GM23338 (cell line): ENCODE results near the gene IL16. TPM values are rescaled to one million over a fixed set of nuclear protein-coding genes. Genes with fewer than 3 reads are reported as not detected.

Source experiments
- CREB1 ChIP-seq: fragments of 250-450 bp; sonication (Bioruptor Pico); IDR thresholded peaks from 2 replicates; pipeline ENCODE4 v1.5.0; 2020; ENCODE audit warnings: low read depth, mild to moderate bottlenecking, moderate library complexity
- CTCF ChIP-seq, 2 experiments: fragments of 200-600 bp in 1 of 2; sonication (generic) in 1 of 2; conservative IDR thresholded peaks; 2 replicates each; pipeline versions ENCODE4 v1.5.1 to v1.6.1; 2016 to 2017; ENCODE audit warnings: antibody characterized with exemption in 2 of 2, low read depth in 2 of 2, mild to moderate bottlenecking in 2 of 2, moderate library complexity in 1 of 2
- ETS1 ChIP-seq: IDR thresholded peaks from 2 replicates; pipeline ENCODE4 v1.6.1; 2016; ENCODE audit warnings: antibody characterized with exemption
- EZH2 ChIP-seq: fragments of 200-600 bp; sonication (generic); IDR thresholded peaks from one replicate; pipeline ENCODE4 v1.8.0; 2017; ENCODE audit warnings: antibody characterized with exemption, mild to moderate bottlenecking, low read depth; ENCODE audit not compliant: unreplicated experiment
- EZH2phosphoT487 ChIP-seq: fragments of 200-600 bp; sonication (generic); IDR thresholded peaks from one replicate; pipeline ENCODE4 v1.8.1; 2018; ENCODE audit warnings: antibody characterized with exemption; ENCODE audit not compliant: unreplicated experiment
- NANOG ChIP-seq: IDR thresholded peaks from 2 replicates; pipeline ENCODE4 v1.6.1; 2016; ENCODE audit warnings: antibody characterized with exemption, borderline replicate concordance
- STAT1 ChIP-seq: IDR thresholded peaks from one replicate; pipeline ENCODE4 v1.6.1; 2016; ENCODE audit warnings: antibody characterized with exemption; ENCODE audit not compliant: unreplicated experiment
- ZNF114 ChIP-seq: fragments of 250-450 bp; sonication (Bioruptor Pico); IDR thresholded peaks from 2 replicates; pipeline ENCODE4 v1.5.0; 2020; ENCODE audit warnings: mild to moderate bottlenecking, moderate library complexity
- ZNF462 ChIP-seq: fragments of 250-450 bp; sonication (Bioruptor Pico); IDR thresholded peaks from 2 replicates; pipeline ENCODE4 v1.5.0; 2020; ENCODE audit warnings: mild to moderate bottlenecking, moderate library complexity
- polyA plus RNA-seq: library from polyadenylated mRNA; unstranded; fragments of >200 nt; fragmentation: Nextera tagmentation; extraction: Ambion mirVana; gene quantifications from 2 replicates; pipeline ENCODE4 v1.2.1, GENCODE V29; 2016
- total RNA-seq: library from RNA; depleted of rRNA; stranded (reverse); fragments of >200 nt; shearing (Covaris generic); gene quantifications from 2 replicates; pipeline ENCODE4 v1.2.3, GENCODE V29; 2014

The IL16 gene
- total and polyA plus RNA-seq, 2 experiments from 2014 or later: 0.29 TPM; not detected in 1

GRCh38 chr15:81270781-81271491, 74.3 kb downstream of the IL16 start (continued):
- TF ChIP-seq ZNF462 (CRISPR knock-in tag): no peak
- TF ChIP-seq NANOG: no peak
- TF ChIP-seq CTCF (conservative IDR thresholded peaks at IDR 0.05; ENCODE audit: low read depth in 2 of 2): no peak
- TF ChIP-seq EZH2: no peak
- TF ChIP-seq EZH2phosphoT487: no peak
- no peak for TF ChIP-seq CREB1
- no peak for TF ChIP-seq STAT1
- TF ChIP-seq ZNF114 (CRISPR knock-in tag): no peak
- TF ChIP-seq ETS1: no peak
